ENCODE data around the gene ERMN. TPM values are rescaled to one million over a fixed set of nuclear protein-coding genes. Genes with fewer than 3 reads are reported as not detected.

ERMN gene
- total and polyA plus RNA-seq, 8 donors = 0.06 to 0.37 (median 0.23) TPM; not detected in 1

GRCh38 chr2:157315901-157316300 lies 9.7 kb downstream of the ERMN start:
- Histone ChIP-seq H3K9me3 (no peaks in the 10 kb centered on the region), H3K4me3 (no peak overlapping the region), H3K27ac (no peak overlapping the region), H3K4me1 (no peaks in the 10 kb centered on the region), H3K27me3 (no peaks in the 10 kb centered on the region), H3K36me3 (no peaks in the 10 kb centered on the region)
- no peak for ATAC-seq
- intact Hi-C loops (cut with DNase I) = no loop called here
- no peak for TF ChIP-seq CTCF (IDR thresholded peaks at IDR 0.05)
- no peak for DNase-seq

- H3K9me3 ChIP-seq = no peaks in the 10 kb centered on the region
- no peaks in the 10 kb centered on the region for H3K27me3 ChIP-seq
- H3K36me3 ChIP-seq = no peaks in the 10 kb centered on the region
- intact Hi-C loops (cut with DNase I) = no loop called here
- H3K4me3 ChIP-seq = no peak overlapping the region
- DNase-seq = no peak
- no peak overlapping the region for H3K27ac ChIP-seq
- no peak for ATAC-seq
- H3K4me1 ChIP-seq = no peaks in the 10 kb centered on the region
- no peak for TF ChIP-seq CTCF (IDR thresholded peaks at IDR 0.05)
These were observed 12.6 kb downstream of the ERMN start for GRCh38 chr2:157312866-157313486.

- H3K9me3 ChIP-seq = no peaks in the 10 kb centered on the region
- no peak overlapping the region for H3K4me3 ChIP-seq
- no peaks in the 10 kb centered on the region for H3K36me3 ChIP-seq
- H3K4me1 ChIP-seq = no peaks in the 10 kb centered on the region
- H3K27ac ChIP-seq = no peak overlapping the region
- ATAC-seq = no peak
- no peak for TF ChIP-seq CTCF (IDR thresholded peaks at IDR 0.05)
- DNase-seq = no peak
- H3K27me3 ChIP-seq = no peaks in the 10 kb centered on the region
- intact Hi-C loops (cut with DNase I) = no loop called here
These were observed 13.9 kb downstream of the ERMN start for GRCh38 chr2:157311706-157312105.

- intact Hi-C loops (cut with DNase I) = no loop called here
These were observed 15.7 kb downstream of the ERMN start for GRCh38 chr2:157309878-157310277.

GRCh38 chr2:157307021-157307420 lies 18.6 kb downstream of the ERMN start:
- intact Hi-C loops (cut with DNase I) = no loop called here
- Histone ChIP-seq H3K4me3 (no peak overlapping the region), H3K27me3 (peaks cover 0 to 11% of the 10 kb centered on the region in 2 donors), H3K36me3 (no peaks in the 10 kb centered on the region), H3K9me3 (no peaks in the 10 kb centered on the region), H3K27ac (no peak overlapping the region), H3K4me1 (peaks cover 0 to 3% of the 10 kb centered on the region in 2 donors)
- DNase-seq (no peak), ATAC-seq (no peak)
- no peak for TF ChIP-seq CTCF (IDR thresholded peaks at IDR 0.05)

More at GRCh38 chr2:157309878-157310277, 15.7 kb downstream of the ERMN start:
- Histone ChIP-seq H3K4me1 (no peaks in the 10 kb centered on the region), H3K9me3 (no peaks in the 10 kb centered on the region), H3K36me3 (no peaks in the 10 kb centered on the region), H3K27ac (no peak overlapping the region), H3K27me3 (no peaks in the 10 kb centered on the region), H3K4me3 (no peak overlapping the region)
- DNase-seq (no peak), ATAC-seq (no peak)
- no peak for TF ChIP-seq CTCF (IDR thresholded peaks at IDR 0.05)
